HG03460 (cell line): ENCODE data around the gene P2RX6.
A peak's percentile ranks its signal among the peaks of the same experiment; 100 is the strongest.
"Not testable (repeated sequence)": the region's sequence is repeated elsewhere in the genome, so short reads cannot be mapped to it uniquely, and the experiment has no call there.

Source experiments
- ATAC-seq: cut with Tn5 transposase; IDR thresholded peaks from one replicate; pipeline ENCODE4 v1.9.1; 2021; ENCODE audit not compliant: unreplicated experiment

The P2RX6 gene

DNA sequence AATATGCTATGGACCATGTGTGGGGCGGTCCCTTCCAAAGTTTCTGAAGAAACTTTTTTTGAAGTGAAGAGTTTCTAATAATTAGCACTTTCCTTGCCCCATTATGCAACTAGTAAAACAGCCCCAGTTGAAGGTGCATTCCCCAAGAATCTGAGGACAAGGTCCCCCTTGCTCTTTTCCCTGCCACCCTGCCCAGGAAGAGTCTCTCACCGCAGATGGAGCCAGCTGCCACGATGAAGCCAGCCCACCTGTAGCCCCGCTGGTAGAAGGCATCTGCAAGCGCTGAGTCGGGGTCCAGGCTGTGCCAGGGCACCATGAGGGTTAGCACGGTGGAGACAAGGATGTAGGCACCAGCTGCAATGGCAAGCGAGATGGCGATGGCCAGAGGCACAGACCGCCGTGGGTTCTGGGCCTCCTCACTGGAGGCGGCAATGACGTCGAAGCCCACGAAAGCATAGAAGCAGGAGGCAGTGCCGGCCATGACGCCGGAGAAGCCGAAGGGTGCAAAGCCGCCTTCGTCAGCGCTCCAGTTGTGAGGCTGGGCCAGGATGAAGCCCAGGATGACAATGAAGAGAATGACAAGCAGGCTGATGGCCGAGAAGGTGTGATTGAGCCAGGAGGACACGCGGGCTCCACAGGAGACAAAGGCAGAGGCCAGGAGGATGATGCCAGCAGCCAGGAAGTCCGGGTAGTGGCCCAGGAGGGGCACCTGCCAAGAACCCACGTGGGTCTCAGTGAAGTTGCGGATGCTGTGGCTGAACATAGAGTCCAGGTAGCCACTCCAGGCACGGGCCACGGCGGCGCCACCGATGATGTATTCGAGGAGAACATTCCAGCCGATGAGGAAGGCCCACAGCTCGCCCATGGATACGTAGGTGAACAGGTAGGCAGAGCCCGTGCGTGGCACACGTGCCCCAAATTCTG is 15.9 kb downstream of the P2RX6 start:
- ATAC-seq, result no peak

- no peak for ATAC-seq
These were observed 16.6 kb downstream of the P2RX6 start for GRCh38 chr22:21031545-21032036.

DNA sequence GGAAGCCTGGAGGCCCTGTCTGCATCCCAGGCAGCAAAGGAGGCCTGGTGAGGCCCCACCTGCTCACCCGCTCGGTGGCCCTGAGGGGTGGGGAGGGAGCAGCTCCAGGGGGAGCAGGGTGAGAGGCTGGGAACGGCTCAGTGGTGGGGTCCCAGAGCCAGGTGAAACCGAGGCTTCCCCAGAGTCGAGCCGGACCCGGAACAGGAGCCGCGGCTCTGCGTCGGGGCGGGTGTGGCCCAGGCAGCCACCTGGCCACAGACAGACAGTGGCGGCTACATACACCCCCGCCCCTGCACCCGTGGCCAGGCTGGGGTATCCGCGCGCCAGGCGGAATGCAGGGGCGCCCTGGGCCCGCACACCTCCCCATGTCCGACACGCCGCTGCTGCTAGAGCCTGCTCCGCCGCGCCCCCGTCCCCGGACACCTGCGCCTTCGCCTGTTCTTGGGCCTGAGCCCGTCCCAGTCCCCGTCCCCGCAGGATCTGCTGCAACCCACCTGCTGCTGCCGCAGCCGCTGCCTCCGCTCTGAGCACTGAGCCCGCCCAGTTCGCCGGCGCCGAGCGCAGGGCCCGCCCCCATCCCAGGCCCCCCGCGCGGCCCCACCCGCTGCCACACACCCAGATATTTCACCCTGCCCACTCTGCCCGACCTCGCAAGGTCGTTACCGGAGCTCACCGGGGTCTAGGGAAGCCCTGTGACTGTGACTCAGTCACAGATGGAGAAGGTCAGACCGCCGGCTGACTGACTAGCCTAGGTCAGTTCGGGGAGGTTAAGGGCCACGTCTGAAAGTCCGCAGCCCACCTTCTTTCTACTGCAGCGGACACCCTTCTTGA is 17.3 kb downstream of the P2RX6 start, which contains the start of gene SLC7A4:
TSS of gene SLC7A4 (minus strand) at position 525 of the 831 bp plus-strand sequence. CDS start 749 bp downstream, outside the sequence.
- ATAC-seq, result no peak

DNA sequence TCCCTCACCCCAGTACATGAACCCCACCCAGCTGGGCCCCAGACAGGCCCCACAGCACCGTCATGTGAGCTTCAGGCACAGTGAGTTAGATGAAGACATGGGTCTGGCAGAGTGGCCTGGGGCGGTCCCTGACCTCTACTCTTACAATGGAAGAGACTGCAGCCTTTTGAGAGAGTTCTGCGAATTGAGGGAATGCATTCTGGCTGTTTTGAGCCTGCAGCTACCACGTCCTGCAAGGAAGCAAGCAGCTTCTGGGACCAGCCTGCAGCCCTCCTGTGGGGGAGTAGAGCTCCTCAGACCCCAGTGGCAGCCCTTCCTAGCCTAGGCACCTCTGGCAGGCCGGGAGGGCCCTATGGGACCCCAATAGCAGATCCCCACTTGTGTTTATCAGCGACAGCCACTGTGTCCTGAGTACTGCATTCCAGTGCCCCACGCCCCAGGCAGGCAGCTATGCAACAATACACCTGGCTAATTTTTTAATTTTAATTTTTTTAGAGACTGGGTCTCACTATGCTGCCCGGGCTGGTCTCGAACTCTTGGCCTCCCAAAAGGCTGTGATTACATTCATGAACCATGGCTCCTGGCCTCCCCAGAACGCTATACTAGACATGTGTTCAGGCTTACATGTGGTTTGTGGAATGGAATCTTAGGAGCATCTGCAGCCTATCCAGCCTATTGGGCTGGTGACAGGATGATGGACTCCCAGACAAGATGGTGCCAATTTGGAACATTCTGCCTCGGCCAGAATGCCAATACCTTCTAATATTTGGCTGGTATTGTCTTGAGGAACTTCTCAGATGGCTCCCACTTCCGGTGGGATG is 18.1 kb downstream of the P2RX6 start:
- no peak for ATAC-seq

- no peak for ATAC-seq
These were observed 18.9 kb downstream of the P2RX6 start for GRCh38 chr22:21033895-21034294.

DNA sequence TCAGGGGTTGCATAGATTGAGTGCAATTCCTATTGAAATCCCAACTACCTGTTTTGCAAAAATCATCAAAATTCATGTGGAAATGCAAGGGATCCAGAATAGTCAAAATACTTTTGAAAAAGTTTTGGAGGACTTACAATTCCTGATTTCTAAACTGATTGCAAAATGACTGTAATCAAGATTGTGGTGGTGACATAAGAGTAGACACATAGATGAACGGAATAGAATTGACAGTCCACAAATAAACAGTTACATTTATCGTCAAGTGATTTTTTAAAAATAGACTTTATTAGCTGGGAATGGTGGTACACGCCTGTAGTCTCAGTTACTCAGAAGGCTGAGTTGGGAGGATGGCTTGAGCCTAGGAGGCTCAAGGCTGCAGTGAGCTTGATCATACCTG is 20.0 kb downstream of the P2RX6 start:
- no peak for ATAC-seq

DNA sequence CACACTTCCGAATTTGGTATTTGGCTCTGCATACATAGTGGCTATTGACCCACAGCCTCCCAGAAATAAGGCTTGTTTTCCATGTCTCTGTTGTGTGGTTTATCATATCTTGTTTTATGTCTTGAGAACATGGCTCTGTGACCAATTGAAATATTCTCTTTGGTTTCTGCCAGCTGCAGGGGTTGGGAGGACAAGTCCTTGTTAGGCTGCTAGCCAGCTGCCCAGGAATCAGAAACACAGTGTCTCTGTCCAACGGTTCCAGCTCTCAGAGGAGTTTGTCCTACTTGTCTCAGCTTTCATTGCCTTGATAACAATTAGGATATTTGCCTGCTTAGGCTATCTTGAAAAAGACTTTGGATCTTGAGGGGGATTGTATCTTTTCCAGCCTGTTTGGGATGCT is 23.4 kb downstream of the P2RX6 start:
- ATAC-seq, result no peak

- ATAC-seq, result not testable (repeated sequence)
These were observed 24.2 kb downstream of the P2RX6 start for GRCh38 chr22:21039158-21039557.

DNA sequence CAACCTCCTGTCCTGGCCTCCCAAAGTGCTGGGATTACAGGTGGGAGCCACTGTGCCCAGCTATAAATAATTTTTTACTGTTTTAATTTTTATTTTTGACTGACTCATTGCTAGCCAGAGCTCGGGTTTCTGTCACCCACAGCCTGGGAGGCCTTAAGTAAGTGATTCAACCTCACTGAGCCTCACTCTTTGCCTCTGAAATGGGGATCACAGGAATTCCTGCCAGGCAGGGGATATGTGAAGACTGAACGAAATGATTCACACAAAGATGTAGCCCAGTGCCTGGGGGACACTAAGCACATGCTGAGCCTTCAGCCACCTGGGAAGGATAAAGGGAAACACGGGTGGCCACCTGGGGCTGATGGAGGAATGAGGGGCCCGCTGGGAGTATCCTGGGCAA is 27.0 kb downstream of the P2RX6 start:
- no peak for ATAC-seq

- no peak for ATAC-seq
These were observed 28.3 kb downstream of the P2RX6 start for GRCh38 chr22:21042978-21043859.

GRCh38 chr22:21043860-21044535 is 29.0 kb downstream of the P2RX6 start:
- ATAC-seq, result no peak

DNA sequence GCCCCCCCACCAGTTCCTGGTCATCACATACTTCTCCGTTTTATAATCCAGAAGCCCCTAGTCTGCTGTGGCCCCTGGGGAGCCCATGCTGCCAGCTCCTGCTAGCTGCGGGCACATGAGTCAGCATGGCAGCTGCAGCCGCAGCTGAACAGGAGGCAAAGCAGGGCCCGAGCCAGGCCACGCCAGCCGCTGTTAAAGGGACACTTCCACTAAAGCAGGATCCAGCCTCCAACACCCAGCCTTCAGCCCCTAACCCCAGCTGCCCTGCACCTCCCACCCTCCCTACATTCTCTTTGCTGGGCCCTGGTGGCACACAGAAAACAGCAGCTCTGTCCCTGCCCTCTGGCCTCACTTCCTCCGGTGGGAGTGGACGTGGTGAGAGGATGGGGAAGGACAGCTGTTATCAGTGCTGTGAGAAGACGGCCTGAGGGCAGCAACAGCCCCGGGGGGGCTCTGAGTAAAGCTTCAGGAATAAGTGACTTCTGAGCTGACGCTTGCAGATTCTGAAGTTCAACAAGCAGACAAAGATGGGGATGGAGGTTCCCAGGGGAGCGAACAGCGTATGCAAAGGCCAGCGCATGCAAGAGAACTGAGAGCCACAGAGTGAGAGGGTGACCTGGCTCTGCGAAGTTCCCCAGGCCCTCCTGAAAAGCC is 30.1 kb downstream of the P2RX6 start:
- ATAC-seq, result no peak

GRCh38 chr22:21045585-21046294 is 30.8 kb downstream of the P2RX6 start, which contains the start of gene LRRC74B:
Gene LRRC74B (plus strand): TSS chr22:21045946. CDS start chr22:21045987, 41 bp downstream.
- peak; percentile 82 for ATAC-seq

- no peak for ATAC-seq
These were observed 32.2 kb downstream of the P2RX6 start for GRCh38 chr22:21047035-21047661.

GRCh38 chr22:21047730-21048129 is 32.8 kb downstream of the P2RX6 start:
- no peak for ATAC-seq

DNA sequence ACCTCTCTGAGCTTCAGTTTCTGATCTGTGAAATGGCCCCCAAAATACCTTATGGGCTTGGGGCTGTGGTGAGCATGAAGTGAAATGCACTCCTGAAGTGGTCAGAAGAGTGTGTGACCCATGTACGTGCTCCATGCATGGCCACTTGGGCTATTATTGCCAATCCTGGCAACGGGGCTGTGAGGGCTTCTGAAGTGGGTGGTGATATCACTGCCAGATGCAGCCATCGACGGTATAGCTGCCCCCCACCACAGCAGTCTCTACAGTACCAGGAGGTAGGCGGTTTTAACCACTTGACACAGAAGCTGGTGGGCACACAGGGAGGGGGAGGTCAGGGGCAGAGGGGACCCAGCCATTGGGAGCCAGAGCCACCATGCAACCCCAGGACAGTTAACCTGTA is 33.5 kb downstream of the P2RX6 start:
- ATAC-seq, result not testable (repeated sequence)

DNA sequence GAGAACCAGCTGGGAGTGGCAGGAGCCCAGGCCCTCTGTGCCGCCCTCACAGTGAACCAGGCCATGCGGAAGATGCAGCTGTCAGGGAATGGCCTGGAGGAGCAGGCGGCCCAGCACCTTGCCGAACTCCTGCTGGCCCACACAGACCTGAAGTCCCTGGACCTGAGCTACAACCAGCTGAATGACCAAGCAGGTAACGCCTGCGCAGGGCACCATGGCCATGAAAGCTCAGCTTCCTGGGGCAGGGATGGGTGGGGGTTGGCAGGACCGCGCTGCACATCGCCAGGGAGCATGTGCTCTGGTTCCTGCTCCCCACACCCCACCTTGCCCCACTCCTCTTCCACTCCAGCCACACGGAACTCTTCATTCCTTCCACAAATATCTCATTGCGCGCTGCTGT is 34.0 kb downstream of the P2RX6 start:
- ATAC-seq, result not testable (repeated sequence)
